ENCODE measurements around the gene NDUFB2. TPM values are rescaled to one million over a fixed set of nuclear protein-coding genes. Genes with fewer than 3 reads are reported as not detected.
"Not testable (repeated sequence)": the region's sequence is repeated elsewhere in the genome, so short reads cannot be mapped to it uniquely, and the experiment has no call there.

The NDUFB2 gene
- total RNA-seq = 102 and 167 TPM in 2 replicates

DNA sequence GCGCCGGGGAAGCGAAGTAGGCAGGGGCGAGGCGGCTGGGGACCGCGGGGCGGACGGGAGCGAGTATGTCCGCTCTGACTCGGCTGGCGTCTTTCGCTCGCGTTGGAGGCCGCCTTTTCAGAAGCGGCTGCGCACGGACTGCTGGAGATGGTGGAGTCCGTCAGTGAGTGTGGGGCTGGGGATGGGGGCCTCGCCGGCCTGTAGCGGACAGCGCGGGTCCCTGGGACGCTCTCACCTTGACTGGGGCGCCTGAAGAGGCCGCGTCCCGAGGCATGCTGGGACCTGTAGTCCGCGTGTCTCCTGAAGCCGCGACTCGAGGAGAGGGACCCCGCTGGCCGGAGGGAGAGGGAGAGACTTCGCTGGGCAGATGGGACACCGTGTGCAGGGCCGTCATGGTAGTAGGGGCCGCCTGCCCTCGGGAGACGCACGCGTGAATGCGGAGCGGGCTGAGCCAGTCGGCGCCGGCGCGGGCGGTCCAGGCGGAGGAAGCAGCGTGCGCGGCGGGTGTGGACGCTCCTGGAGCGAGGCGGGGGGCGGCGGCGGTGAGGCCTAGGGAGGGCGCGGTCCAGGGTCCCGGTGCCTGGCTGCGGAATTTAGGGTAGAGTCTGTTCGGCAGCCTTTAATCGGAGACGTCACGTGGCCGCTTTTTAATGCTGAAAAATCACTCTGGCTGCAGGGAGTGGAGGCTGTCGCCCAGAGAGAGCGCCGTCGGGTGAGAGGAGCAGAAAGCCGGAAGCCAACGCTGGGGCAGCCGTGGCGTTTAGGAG lies at the start of gene NDUFB2:
Gene NDUFB2 (plus strand): TSS at position 29 of the 767 bp plus-strand sequence. CDS start 37 bp downstream, at position 66.
- DNase-seq (ENCODE audit: low read depth in 2 of 2) = peak; percentile 80 to 81

DNA sequence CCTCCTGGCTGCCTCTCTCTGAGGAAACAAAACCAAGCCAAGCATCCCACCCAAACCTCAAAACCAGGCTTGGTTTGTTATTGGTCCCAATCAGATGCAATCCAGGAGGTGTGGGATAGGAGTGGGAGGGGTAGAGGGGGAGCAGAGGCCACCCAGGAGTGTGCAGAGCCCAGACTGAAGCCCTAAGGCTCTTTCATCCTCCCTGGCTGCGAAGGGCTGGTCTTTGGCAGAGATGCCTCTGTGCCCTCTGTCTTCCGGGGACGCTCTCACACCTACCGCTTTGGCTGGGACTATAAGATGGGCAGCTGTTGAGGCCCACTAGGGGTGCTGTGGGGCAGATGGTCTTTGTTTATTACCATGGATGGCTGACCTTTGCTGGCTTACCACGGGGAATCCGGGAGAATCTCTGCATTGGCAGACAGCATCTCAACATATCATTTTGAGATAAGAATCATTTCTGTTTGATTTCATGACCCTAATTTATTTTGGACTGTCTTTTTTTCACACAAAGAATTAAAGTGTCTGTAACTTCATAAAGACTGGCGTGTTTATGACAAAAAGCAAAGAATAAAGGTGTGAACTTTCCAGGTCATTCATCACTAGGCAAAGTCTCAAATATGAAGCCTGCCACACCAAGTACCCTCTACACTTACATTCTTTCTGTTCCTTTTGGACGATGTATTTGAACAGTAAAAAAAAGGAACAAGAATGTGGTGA lies 49.4 kb upstream of the NDUFB2 start:
- DNase-seq (ENCODE audit: low read depth in 2 of 2) = peak in 1 of 2 donors; percentile 17

DNA sequence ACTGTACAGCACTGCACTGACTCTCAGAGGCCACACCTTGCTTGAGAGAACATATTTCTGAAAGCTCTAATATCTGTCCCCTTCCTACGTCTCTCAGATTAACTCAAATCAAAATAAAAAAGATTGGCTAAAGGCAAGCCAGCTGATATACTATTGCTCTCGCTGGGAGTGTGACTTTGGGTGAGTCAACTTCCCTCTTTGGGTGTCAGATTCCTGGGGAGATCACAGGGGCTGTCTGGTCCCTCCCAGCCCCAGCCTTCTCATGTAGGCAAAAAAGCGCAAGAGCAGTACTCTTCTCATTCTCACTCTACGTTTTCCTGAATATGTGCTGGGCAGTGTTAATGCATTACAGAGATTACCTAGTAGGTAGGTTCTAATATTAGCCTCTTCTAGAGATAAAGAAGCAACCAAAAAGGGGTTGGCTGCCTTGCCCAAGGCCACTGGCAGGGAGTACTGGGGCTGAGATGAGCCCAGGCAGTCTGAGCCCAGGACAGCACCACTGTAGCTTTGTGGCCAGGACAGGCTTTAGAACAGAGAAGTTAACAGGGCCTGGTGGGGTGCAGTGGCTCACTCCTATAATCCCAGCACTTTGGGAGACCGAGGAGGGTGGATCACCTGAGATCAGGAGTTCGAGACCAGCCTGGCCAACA lies 46.8 kb upstream of the NDUFB2 start:
- peak in 1 of 2 donors; percentile 40 for DNase-seq (ENCODE audit: low read depth in 2 of 2)

DNA sequence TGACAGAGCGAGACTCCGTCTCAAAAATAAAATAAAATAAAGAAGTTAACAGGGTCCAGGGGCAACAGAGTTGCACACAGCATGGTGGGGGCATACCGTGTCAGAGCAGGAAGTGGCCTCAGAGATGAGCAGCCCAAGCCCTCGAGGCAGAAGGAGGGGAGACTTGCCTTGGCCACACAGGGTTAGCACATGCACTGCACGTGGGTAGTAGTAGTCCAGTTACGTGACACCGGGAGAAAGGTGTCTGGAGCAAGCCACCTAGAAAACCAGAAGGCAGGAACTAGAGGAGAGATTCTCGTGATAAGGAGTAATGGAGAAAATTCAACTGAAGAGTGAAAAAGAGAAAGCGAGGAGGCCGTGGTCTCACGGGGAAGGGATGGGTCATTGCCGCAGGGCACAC lies 46.1 kb upstream of the NDUFB2 start:
- DNase-seq (ENCODE audit: low read depth in 2 of 2) = no peak

DNA sequence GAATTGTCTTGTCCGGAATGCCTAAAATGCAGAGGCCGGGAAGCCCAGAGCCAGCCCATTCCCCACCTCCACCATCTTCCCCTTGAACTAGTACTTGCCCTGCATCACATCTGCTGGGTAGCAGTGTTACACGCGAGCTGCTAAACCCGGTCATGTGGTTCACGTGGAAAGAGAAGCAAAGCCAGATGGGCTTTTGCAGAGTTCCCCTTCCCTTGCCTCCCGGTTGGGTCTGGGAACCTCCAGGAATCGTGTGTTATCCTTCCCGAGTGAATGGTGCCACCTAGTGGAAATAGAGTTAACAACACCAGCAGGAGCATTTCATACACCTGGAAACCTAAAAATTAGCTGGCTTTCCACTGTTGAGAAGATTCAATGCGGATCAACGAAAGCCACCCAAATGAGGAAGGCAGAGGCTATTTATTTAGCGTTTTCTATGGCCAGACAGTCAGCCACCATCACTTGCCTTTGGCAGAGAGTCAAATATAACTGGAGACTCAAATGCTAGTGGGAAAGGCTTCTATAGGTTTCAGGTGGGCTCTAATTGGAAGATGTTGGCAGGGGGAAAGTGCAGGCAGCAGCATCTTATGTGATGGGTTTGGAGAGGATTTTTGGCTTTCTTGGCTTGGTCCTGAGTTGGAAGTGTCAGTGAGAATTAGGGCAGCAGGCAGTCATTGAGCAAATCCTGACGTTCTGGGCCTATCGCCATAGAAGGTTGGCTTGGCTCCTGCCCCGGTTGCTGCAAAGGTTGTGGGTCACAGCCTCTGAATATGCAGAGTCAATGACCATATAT lies 43.0 kb upstream of the NDUFB2 start:
- DNase-seq (ENCODE audit: low read depth in 2 of 2) = peak; percentile 70 to 80

DNA sequence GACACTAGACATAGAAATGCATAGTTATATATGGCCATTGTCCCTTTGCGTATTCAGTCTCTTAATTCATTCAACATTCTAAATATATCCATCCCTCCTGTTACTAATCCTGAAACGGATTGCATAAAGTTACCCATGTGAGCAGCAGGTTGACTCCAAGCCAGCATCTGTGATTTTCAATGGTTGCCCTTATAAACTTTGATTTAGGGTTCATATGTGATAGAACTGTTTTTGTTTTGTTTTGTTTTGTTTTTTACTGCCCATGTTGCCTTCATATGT lies 42.5 kb upstream of the NDUFB2 start:
- DNase-seq (ENCODE audit: low read depth in 2 of 2) = no peak

DNA sequence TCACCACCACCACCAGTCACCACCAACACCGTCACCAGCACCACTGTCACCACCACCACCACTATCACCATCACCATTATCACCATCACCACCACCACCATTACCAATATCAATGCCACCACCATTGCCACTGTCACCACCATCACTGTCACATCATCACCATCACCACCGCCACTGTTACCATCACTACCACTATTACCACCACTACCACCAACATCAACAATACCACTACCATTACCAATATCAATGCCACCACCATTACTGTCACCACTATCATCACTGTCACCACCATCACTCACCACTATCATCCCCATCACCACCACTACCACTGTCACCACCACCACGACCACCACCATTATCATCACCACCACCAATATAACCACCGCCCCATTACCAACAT lies 41.8 kb upstream of the NDUFB2 start:
- DNase-seq (ENCODE audit: low read depth in 2 of 2) = no peak

DNA sequence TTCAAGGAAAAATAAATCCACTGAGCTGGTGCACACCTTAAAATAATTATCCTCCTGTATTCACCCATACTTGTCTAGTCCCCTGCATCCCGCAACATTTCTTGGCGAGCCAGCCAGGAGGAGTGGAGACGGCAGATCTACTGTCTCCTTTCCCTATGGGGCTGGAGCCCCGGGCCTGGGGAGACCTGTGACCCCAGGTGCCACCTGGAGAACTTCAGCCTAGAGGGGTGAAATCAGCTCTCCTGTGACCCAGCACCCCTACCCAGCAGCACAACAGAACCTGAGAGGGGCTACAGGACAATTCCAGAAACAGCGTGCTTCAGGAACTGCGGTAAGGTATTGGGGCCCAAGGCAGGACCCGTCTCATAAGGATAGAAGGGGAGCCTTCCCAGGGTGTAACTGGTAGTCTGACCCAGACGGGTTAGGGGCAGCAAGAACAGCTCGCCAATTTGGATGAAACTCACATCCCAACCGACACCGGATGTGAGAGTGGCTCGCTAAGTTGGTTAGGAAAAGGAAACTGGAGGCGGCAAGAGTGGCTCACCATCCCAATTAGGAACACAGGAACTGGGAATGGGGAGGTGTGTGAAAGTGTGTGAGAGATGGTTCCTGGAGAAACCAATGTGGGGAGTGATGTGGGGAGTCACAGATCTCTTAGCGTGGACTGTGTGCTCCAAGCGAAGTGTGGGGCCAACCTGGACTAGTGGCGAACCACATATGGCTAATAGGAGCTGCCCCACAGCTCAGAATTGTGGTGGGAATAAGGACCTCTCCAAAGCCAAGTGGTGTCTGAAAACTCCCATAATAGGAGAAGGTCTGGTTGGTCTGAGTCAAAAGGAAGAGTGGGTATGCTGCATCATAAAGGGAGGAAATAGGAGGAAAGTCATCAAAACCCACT lies 40.7 kb upstream of the NDUFB2 start:
- no peak for DNase-seq (ENCODE audit: low read depth in 2 of 2)

DNA sequence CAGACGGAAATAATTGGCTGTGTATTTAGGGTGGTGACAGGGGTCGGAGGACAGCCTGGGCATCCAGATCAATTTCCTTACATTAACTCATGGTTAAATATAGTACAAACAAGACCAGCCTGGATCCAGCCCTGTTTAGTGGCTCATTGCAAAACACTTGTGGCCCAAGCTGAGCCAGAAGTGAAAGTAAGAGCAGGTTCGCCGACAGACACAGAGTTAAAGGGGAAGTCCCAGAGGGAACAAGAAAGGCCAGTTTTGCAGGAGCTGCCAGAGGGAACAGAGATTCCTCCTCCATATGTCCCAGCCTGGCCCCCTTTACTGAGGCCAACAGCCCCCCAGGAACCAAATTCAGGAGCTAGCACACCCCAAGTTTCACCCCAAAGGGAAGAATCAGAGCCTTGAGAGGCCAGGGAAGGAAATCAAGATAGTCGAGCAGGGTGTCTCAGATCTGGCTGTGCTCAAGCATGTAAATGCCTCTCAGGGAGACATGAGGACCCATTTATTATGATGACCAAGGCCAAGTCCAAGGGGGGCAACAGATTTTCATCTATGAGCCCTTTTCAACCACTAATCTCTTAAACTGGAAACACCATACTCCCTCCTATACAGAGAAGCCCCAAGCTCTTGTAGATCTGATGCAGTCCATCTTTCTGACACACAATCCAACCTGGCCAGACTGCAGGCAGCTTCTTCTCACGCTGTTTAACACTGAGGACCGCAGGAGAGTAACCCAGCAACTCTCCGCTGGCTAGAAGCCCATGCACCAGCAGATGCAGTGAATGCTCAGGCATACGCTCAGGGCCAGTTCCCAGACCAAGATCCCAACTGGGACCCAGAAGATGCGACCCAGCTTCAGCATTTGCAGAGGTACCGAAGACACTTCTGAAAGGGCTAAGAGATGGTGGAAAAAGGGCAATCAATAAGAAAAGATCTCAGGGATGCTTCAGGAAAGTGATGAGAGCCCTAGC lies 39.7 kb upstream of the NDUFB2 start:
- peak; percentile 38 to 64 for DNase-seq (ENCODE audit: low read depth in 2 of 2)

DNA sequence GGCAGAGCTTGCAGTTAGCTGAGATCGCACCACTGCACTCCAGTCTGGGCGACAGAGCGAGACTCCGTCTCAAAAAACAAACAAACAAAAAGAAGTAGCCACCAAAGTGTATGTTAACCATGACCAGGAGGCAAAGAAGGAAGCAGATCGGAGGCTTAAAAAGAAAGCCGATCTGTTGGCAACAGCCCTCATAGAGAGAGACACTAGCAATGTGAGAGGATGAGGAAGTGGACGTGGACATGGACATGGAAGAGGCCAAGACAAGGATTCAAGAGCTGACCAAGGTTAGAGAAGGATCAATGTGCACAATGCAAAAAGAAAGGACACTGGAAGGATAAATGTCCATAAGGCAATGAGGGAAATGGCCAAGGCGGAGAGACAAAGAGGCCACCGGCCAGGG lies 38.6 kb upstream of the NDUFB2 start:
- no peak for DNase-seq (ENCODE audit: low read depth in 2 of 2)

DNA sequence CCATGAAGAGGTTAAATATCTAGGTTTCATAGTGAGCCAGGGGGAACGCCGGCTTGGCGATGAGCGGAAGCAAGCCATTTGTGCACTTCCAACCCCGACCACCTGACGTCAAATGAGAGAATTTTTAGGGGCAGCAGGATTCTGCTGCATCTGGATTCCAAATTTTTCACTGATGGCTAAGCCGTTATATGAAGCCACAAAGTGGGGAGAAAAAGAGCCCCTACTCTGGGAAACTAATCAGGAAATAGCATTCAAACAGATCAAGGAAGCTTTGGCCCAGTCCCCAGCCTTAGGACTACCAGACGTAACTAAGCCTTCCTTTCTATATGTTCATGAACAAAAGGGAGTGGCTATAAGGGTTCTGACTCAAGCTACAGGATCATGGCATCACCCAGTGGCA lies 36.7 kb upstream of the NDUFB2 start:
- no peak for DNase-seq (ENCODE audit: low read depth in 2 of 2)

DNA sequence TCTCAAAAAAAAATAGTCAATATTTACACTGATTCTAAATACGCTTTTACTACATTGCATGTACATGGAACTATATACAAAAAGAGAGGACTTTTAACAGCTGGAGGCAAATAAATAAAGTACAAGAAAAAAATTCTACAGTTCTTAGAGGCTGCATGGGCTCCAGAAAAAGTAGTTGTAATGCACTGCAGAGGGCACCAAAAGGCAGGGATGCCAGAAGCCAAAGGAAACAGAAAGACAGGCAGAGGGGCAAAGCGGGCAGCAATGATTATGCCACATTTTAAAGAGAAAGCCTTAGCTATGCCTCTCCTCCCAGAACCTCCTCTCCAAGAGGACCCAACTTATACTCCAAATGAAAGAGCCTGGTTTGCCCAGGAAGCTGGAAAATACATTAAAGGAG lies 35.4 kb upstream of the NDUFB2 start:
- peak in 1 of 2 donors; percentile 41 for DNase-seq (ENCODE audit: low read depth in 2 of 2)

DNA sequence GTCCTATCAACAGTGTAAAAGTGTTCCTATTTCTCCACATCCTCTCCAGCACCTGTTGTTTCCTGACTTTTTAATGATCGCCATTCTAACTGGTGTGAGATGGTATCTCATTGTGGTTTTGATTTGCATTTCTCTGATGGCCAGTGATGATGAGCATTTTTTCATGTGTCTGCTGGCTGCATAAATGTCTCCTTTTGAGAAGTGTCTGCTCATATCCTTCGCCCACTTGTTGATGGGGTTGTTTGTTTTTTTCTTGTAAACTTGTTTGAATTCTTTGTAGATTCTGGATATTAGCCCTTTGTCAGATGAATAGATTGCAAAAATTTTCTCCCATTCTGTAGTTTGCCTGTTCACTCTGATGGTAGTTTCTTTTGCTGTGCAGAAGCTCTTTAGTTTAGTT lies 33.6 kb upstream of the NDUFB2 start:
- DNase-seq (ENCODE audit: low read depth in 2 of 2) = not testable (repeated sequence)

DNA sequence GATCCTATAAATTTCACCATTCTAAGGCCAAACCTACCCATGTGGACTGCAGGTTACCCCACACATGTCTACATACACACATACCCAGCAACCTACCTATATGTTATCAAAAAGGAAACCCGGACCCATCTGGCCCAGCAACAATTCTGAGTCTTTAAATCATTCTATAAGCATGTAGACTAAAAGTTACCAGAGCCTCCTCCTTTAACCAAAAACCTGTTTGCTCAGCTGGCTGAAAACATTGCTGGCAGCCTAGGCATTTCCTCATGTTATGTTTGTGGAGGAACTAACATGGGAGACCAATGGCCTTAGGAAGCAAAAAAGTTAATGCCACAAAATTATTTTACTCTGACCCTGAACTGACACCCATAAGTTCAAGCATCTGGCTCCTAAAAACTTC lies 29.0 kb upstream of the NDUFB2 start:
- DNase-seq (ENCODE audit: low read depth in 2 of 2) = peak in 1 of 2 donors; percentile 38

DNA sequence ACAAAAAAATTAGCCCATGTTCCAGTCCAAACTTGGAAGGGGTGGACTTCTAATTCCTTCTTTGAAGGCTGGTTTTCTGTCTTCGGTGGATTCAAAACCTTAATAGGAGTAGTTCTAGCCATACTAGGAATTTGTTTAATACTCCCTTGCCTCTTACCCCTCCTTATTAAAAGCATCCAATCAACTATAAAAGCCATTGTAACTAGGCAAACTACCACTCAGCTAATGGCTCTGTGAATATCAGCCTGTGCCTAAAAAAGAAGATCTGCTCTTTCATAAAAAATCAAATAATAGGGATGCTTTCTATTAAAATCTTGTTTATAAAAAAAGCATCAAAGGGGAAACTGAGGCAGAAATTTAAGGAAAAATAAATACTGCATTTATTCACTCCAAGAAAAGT lies 27.9 kb upstream of the NDUFB2 start:
- DNase-seq (ENCODE audit: low read depth in 2 of 2) = no peak

DNA sequence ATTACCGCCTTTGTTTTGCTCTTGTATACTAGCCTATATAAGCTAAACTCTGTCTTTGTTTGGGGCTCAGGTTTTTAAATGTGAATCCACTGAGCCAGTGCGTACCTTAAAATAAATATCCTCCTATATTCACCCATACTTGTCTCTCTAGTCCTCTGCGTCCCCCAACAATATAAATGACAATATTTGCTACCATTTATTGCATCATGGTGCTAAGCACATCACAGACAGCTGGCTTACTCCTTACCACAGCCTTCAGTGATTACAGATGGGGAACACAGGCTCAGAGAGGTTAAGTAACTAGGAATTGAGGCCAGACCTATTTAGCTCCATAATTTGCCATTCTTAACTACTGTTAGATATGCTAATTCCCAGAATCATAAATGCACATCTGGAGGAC lies 27.2 kb upstream of the NDUFB2 start:
- DNase-seq (ENCODE audit: low read depth in 2 of 2) = no peak

DNA sequence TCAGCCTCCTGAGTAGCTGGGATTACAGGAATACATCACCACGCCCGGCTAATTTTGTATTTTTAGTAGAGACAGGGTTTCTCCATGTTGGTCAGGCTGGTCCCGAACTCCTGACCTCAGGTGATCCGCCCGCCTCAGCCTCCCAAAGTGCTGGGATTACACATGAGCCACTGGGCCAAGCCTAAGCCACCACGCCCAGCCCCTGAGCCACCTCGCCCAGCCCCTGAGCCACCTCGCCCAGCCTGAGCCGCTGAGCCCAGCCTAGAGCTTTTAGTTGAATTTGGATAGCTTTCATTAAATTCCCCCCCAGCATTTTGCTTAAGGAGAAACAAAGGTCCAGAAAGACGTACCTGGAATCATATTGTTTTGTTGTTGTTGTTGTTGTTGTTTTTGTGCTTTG lies 26.6 kb upstream of the NDUFB2 start:
- DNase-seq (ENCODE audit: low read depth in 2 of 2) = not testable (repeated sequence)

DNA sequence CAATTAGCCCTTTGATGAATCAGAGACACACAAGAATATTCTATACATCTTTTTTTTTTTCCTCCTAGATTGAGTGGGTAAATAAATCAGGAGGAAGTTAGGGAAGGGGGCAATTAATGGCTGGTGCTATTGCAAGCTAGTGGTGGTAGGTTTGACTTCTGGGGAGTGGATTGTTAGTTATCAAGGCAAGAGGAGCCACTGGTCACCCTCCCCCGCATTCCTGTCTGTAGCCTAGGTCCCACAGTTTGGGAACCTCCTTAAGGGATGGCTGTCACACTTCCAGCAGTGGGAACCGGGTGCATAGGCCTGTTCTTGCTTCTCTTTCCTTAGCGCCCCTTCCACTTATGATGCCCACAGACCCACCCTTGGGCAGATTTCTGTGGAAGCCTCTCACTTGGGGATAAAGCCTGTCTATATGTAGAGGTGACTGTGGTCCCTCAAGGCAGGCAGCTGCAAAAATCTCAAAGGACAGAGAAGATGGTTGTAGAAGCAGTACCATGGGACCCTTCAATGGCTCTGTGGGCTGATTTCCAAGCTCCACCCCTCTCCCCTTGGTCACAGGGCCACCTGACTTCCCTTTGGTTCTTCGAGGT lies 26.1 kb upstream of the NDUFB2 start:
- no peak for DNase-seq (ENCODE audit: low read depth in 2 of 2)

DNA sequence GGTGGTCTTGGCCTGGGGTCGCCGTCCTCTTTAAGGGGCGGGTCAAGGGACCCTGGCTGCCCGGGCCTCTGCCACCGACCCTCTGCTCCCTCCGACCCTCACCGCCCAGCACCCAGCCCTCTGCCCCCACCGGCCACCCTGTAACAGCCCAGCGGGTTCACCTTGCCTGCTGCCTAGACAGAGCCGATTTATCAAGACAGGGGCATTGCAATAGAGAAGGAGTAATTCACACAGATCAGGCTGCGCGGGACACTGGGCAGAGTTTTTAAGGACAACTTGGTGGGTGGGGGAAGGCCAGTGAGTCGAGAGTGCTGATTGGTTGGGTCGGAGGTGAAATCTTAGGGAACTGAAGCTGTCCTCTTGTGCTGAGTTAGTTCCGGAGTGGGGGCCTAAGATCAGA lies 24.5 kb upstream of the NDUFB2 start:
- DNase-seq (ENCODE audit: low read depth in 2 of 2) = no peak
